ENCODE data around the gene CASP1.
"Not testable (repeated sequence)": the region's sequence is repeated elsewhere in the genome, so short reads cannot be mapped to it uniquely, and the experiment has no call there.

CASP1 gene

GRCh38 chr11:105045676-105046296 is 10.8 kb upstream of the CASP1 start:
- DNase-seq: no peak

GRCh38 chr11:105044557-105045524 is 9.9 kb upstream of the CASP1 start, which contains the start of gene CARD16:
TSS of gene CARD16 (minus strand) at chr11:105045335. CDS start at chr11:105045297, 38 bp downstream.
- not testable (repeated sequence) for DNase-seq

- DNase-seq: no peak
Measured at GRCh38 chr11:105042178-105042577, 7.2 kb upstream of the CASP1 start.

- no peak for DNase-seq
Measured at GRCh38 chr11:105040703-105041102, 5.8 kb upstream of the CASP1 start.

GRCh38 chr11:105034388-105034787 is 556 bp downstream of the CASP1 start:
- not testable (repeated sequence) for DNase-seq

- DNase-seq: no peak
Measured at GRCh38 chr11:105033781-105034180, 1.2 kb downstream of the CASP1 start.

- DNase-seq: no peak
Measured at GRCh38 chr11:105033343-105033742, 1.6 kb downstream of the CASP1 start.

GRCh38 chr11:105032495-105032894 is 2.4 kb downstream of the CASP1 start:
- no peak for DNase-seq

- DNase-seq: no peak
Measured at GRCh38 chr11:105027678-105028077, 7.3 kb downstream of the CASP1 start.

- DNase-seq: no peak
Measured at GRCh38 chr11:105024394-105024793, 10.6 kb downstream of the CASP1 start.

GRCh38 chr11:105023003-105023402 is 11.9 kb downstream of the CASP1 start, which contains the start of gene CASP5:
TSS of gene CASP5 (minus strand) at chr11:105023168. CDS start at chr11:105023136, 32 bp downstream.
- no peak for DNase-seq

- no peak for DNase-seq
Measured at GRCh38 chr11:105022527-105022926, 12.4 kb downstream of the CASP1 start.

- no peak for DNase-seq
Measured at GRCh38 chr11:105007463-105007862, 27.5 kb downstream of the CASP1 start.

GRCh38 chr11:105005451-105005845 is 29.5 kb downstream of the CASP1 start:
- DNase-seq: no peak

GRCh38 chr11:105004021-105004420 is 30.9 kb downstream of the CASP1 start:
- DNase-seq: no peak

GRCh38 chr11:105003151-105003550 is 31.8 kb downstream of the CASP1 start:
- DNase-seq: no peak

GRCh38 chr11:105000797-105001196 is 34.1 kb downstream of the CASP1 start:
- DNase-seq: no peak

GRCh38 chr11:105000167-105000566 is 34.8 kb downstream of the CASP1 start:
- DNase-seq: no peak

GRCh38 chr11:104999721-105000120 is 35.2 kb downstream of the CASP1 start:
- DNase-seq: no peak

GRCh38 chr11:104997288-104997687 is 37.7 kb downstream of the CASP1 start:
- DNase-seq: no peak

GRCh38 chr11:104995001-104995408 is 39.9 kb downstream of the CASP1 start:
- DNase-seq: no peak

GRCh38 chr11:104992781-104993180 is 42.2 kb downstream of the CASP1 start:
- no peak for DNase-seq

- DNase-seq: no peak
Measured at GRCh38 chr11:104991994-104992393, 43.0 kb downstream of the CASP1 start.

- DNase-seq: no peak
Measured at GRCh38 chr11:104984808-104985207, 50.1 kb downstream of the CASP1 start.

All from activated gamma-delta T cell (primary cell).